Duodenal mucosa (tissue), 2 donors: ENCODE results near the gene LEMD2.

Source experiments
- H3K27ac ChIP-seq: one replicate; pipeline ENCODE4 v1.7.0; 2013; ENCODE audit warnings: low read depth, low read length
- H3K27me3 ChIP-seq, 2 donors: one replicate each; pipeline ENCODE4 v1.7.0; 2013; ENCODE audit warnings: low read length in 2 of 2, control low read depth in 1 of 2; ENCODE audit not compliant: insufficient read depth in 2 of 2, control insufficient read depth in 1 of 2
- H3K36me3 ChIP-seq, 2 donors: one replicate each; pipeline ENCODE4 v1.7.0; 2013; ENCODE audit warnings: low read length in 2 of 2, control low read depth in 1 of 2; ENCODE audit not compliant: insufficient read depth in 2 of 2, control insufficient read depth in 1 of 2
- H3K4me1 ChIP-seq, 2 donors: one replicate each; pipeline ENCODE4 v1.7.0; 2013; ENCODE audit warnings: low read length in 2 of 2, control low read depth in 1 of 2; ENCODE audit not compliant: insufficient read depth in 2 of 2, control insufficient read depth in 1 of 2
- H3K4me3 ChIP-seq, 2 donors: one replicate each; pipeline ENCODE4 v1.7.0; 2013; ENCODE audit warnings: low read length in 2 of 2, low read depth in 1 of 2
- H3K9ac ChIP-seq, 2 donors: one replicate each; pipeline ENCODE4 v1.7.0; 2013; ENCODE audit warnings: low read length in 2 of 2, low read depth in 1 of 2
- H3K9me3 ChIP-seq, 2 donors: one replicate each; pipeline ENCODE4 v1.7.0; 2013; ENCODE audit warnings: low read length in 2 of 2, control low read depth in 1 of 2; ENCODE audit not compliant: control insufficient read depth in 1 of 2

LEMD2 gene

DNA sequence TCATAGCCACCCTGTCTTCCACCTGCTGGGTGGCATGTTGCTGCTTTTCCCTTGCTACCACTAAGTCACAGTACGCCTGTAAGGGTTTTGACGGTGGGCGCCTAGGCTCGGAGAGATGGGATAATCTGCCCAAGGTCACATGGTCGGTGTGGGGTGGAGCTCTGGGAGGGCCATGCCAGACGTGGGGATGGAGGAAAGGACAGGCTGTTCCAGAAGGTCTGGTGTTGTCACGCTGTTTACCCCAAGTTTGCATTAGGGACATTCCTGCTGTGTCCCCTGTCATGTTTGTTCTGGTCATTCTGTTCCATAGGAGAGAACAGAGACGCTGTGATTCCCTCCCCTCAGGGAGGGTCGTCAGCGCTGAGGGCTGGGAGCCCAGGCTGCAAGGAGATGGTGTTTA lies 58.3 kb downstream of the LEMD2 start:
- no peaks in the 10 kb centered on the region for H3K36me3 ChIP-seq
- no peaks in the 10 kb centered on the region for H3K9me3 ChIP-seq
- no peak overlapping the region for H3K4me3 ChIP-seq
- H3K9ac ChIP-seq, result no peak overlapping the region
- no peak overlapping the region for H3K27ac ChIP-seq
- no peaks in the 10 kb centered on the region for H3K27me3 ChIP-seq
- no peaks in the 10 kb centered on the region for H3K4me1 ChIP-seq

DNA sequence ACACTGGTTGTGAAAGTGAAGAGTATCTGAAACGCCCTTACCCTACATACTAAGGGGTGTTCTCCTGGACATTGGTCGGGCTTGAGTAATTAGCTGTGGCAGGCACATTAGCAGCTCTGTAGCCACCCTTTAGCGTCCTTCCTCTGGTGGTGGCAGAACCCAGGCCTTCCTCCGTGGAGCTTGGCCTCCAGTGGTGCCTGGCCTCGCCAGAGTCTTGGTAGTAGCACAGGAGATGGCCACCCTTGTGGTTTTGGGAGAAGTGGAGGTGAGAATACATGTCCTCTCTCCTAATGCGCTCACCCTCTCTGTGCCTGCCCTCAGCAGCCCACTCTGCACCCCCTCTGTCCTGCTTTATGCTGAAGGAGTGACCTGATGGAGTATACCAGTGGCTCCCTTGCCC lies 59.9 kb downstream of the LEMD2 start:
- Histone ChIP-seq H3K27ac (no peak overlapping the region), H3K9ac (no peak overlapping the region), H3K27me3 (no peaks in the 10 kb centered on the region), H3K4me3 (no peak overlapping the region), H3K4me1 (no peaks in the 10 kb centered on the region), H3K36me3 (no peaks in the 10 kb centered on the region), H3K9me3 (no peaks in the 10 kb centered on the region)

DNA sequence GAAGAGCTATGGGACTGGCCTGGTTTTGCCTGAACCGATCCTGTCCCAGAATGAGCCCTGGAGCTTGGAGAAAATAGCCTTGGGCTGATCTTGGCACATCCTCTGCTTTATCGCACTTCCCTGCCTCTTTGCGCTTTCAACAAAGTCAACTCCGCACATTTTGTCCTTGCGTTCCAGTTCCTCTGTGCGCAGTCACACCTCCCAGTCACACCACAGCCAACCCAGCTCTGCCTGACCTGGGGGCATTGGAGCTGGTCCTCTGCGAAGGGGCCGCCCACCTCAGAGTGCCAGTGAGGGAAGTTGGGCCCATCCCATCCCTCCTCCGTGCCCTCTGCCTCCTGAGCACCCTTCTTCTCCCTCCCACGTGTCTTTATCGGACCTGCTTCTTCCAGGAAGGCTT lies 60.5 kb downstream of the LEMD2 start:
- H3K4me3 ChIP-seq, result no peak overlapping the region
- H3K9ac ChIP-seq, result no peak overlapping the region
- no peaks in the 10 kb centered on the region for H3K9me3 ChIP-seq
- no peaks in the 10 kb centered on the region for H3K27me3 ChIP-seq
- H3K27ac ChIP-seq, result no peak overlapping the region
- H3K36me3 ChIP-seq, result no peaks in the 10 kb centered on the region
- H3K4me1 ChIP-seq, result no peaks in the 10 kb centered on the region

DNA sequence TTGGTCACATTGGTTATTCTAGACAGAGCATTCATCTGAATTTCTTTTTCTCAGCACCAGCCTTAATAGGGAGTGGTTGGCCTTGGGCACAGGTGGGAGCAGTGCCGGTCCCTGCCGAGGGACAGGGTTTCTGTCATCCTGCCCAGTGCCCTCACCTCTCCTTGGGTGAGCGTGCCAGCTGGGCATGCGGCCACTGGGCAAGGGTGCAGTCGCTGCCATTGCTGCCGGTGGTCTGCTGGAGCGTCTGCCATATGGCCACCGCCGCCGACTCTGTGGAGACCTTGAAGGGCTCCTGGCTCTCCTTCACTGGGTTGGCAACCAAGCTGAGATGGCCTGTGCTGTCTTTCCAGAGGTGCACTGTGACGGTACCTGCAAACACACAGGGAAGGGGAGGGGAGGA lies 61.0 kb downstream of the LEMD2 start:
- Histone ChIP-seq H3K36me3 (no peaks in the 10 kb centered on the region), H3K9ac (no peak overlapping the region), H3K9me3 (no peaks in the 10 kb centered on the region), H3K27ac (no peak overlapping the region), H3K27me3 (no peaks in the 10 kb centered on the region), H3K4me3 (no peak overlapping the region), H3K4me1 (no peaks in the 10 kb centered on the region)

DNA sequence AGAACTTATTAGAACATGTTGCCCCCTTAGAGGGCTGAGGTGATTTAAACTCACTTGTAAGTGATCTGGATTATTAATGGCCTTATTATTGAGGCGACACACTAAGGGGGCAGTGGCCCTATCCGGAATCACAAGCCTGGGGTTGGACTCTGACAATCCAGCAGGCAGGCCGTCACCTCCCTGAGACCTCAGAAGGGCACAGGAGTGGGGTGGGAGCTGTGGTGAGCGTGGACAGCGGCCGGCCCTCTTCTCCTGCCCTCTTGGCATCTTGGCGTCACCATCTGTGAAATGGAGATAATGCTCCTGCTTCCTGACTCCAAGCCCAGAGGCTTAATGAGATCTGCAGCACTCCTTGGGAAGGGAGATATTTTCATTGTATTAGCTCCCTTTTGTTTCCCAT lies 61.8 kb downstream of the LEMD2 start:
- no peak overlapping the region for H3K4me3 ChIP-seq
- no peak overlapping the region for H3K9ac ChIP-seq
- no peaks in the 10 kb centered on the region for H3K4me1 ChIP-seq
- H3K27ac ChIP-seq, result no peak overlapping the region
- H3K27me3 ChIP-seq, result no peaks in the 10 kb centered on the region
- H3K9me3 ChIP-seq, result no peaks in the 10 kb centered on the region
- H3K36me3 ChIP-seq, result no peaks in the 10 kb centered on the region

DNA sequence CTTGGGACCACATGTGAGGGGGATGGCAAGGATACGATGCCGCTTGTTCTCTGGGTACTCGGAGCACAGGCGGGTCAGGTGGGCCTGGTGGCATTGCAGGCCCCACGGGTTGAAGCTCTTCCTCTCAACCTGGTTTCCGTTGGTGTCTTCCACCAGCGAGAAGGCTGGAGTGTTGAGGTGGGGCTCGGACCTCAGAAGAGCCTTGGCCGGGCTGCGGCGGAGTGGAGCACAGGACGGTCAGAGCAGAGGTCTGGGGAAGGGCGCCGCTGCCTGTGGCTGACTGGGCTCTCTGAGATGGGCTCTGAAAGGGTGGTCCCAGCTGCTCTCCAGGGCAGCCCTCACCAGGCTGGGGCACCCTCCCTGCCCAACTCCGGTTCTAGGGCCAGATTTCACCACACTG lies 62.2 kb downstream of the LEMD2 start:
- Histone ChIP-seq H3K4me1 (no peaks in the 10 kb centered on the region), H3K9ac (no peak overlapping the region), H3K36me3 (no peaks in the 10 kb centered on the region), H3K27me3 (no peaks in the 10 kb centered on the region), H3K27ac (no peak overlapping the region), H3K4me3 (no peak overlapping the region), H3K9me3 (no peaks in the 10 kb centered on the region)

DNA sequence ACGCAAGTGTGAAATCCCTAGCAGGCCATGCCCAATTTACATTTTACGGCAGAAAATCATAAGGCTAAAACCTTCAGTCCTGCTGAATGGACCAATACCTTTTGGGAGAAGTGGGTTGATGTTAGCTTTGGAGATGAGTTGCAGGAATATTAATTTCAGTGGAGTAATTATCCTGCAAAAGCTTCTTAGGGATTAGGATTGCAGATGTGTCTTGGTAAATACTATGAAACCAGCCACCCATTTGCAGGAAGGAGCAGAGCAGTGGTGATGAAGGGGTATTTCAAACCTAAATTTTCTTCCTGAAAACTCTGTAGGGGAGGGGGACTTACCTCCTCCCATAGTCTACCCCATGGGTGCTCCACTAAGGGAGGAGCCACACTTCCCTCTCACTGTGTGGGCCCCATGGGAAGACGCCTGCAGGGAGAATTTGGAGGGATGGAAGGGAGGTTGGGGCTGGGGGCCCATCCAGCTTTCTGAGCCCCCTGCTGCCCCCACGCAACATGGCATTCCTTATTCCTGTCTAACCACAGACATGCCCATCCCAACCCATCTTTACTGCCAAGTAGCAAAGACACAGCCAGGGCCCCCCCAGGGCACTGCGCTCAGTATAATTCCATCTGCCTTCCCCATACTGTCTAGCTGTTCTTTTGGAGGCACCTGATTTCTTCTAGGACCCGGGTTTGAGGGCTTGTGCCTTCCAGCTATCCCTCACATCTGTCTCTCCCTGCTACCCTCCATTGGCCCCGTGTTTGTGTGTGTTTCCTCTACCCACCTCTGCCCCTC lies 62.8 kb downstream of the LEMD2 start:
- H3K9ac ChIP-seq, result no peak overlapping the region

DNA sequence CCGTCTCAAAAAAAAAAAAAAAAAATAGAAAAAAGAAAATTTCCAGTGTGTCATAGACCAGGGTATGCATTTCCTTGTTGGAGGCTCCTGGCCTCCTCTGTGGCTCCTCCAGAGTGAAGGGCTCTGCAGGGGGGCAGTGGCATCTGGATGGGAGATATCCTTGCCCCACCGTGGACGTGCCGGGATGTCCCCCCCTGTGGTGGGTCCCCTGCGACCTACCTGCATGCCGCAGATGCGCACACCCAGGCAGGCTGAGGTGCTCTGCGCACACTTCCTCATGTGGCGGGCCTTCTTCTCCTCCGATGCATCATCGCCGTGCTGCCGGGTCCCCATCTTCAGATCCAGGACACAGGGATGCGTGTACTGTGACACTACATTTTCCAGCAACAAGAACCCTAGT lies 63.7 kb downstream of the LEMD2 start:
- Histone ChIP-seq H3K4me3 (no peak overlapping the region), H3K27me3 (no peaks in the 10 kb centered on the region), H3K27ac (no peak overlapping the region), H3K36me3 (no peaks in the 10 kb centered on the region), H3K9me3 (no peaks in the 10 kb centered on the region), H3K4me1 (no peaks in the 10 kb centered on the region), H3K9ac (no peak overlapping the region)

More for the DNA sequence above, 62.8 kb downstream of the LEMD2 start:
- no peaks in the 10 kb centered on the region for H3K9me3 ChIP-seq
- no peaks in the 10 kb centered on the region for H3K27me3 ChIP-seq
- H3K27ac ChIP-seq, result no peak overlapping the region
- no peaks in the 10 kb centered on the region for H3K4me1 ChIP-seq
- H3K36me3 ChIP-seq, result no peaks in the 10 kb centered on the region
- H3K4me3 ChIP-seq, result no peak overlapping the region

DNA sequence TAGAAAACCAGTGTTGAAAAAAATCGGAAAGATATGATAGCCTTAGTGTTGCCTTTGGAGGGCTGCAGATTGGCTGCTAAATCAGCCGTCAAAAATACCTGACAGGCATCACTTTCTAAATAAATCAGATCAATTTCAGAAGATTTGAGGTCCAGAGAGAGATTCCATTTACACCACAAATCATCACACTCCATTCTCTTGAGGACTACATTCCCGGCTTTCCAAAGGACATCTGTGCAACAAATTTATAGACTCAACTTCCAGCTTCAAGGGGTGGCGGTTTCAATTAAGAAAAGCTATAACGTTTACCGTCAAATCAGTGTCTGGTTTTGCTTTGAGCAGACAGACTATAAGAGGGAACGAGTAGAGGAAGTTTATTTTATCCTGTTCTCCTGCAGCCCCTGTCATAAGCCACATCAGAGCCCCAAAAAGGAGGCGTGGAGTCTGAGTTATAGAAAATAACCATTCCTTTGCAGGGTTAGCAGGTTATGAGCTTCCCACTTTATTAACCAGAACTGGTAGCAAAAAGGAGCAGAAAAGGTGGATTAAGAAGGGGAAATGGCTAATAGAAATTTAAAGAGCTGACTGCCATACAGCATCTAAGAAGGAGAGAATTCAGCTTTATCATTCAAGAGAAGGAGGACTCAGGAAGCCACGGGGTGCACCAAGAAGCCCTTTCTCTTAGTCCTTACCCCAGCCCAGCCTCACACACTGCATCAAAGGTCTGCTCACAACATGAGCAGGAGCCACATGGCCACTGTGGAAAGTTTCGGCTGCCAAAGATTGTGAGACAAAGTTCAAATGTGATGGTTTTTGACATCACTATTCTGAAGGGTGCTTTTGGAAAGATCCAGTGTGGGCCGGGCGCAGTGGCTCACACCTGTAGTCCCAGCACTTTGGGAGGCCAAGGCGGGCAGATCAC lies 64.6 kb downstream of the LEMD2 start:
- Histone ChIP-seq H3K9ac (no peak overlapping the region), H3K36me3 (no peaks in the 10 kb centered on the region), H3K27me3 (no peaks in the 10 kb centered on the region), H3K27ac (no peak overlapping the region), H3K4me3 (no peak overlapping the region), H3K9me3 (no peaks in the 10 kb centered on the region), H3K4me1 (no peaks in the 10 kb centered on the region)

DNA sequence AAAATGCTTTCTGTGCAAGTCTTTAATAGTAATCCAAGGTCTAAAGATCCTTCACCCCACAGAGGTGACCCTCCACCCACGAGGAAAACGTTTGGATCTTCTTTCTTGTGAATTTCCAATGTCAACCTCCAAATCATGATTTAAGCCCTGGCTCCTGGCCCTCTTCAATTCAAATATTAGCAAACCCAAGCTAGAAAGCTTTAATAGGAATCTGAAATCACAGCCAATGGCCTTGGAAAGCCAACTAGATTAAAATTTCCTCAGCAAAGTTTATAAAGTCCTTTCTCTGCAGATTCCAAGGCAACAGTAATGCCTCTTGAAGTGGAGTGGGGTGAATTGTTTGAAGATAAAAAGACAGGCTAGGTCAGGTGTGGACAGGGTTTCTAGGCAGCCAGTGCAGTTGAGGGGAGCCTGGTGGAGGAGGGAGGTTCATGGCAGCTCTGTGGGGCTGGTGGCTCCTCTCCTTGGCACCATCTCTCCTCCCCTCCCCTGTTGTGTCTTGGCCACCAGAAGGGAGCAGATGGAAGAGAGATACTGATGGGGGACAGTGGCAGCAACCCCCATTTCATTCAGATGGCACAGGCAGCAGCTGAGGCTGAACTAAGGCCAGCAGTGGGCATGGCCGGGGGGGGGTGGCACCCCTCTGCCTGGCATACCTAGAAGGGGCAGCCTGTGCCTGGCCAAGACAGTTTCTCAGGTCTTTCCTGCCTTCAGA lies 65.4 kb downstream of the LEMD2 start:
- Histone ChIP-seq H3K36me3 (no peaks in the 10 kb centered on the region), H3K4me3 (no peak overlapping the region), H3K27ac (no peak overlapping the region), H3K9ac (no peak overlapping the region), H3K4me1 (no peaks in the 10 kb centered on the region), H3K27me3 (no peaks in the 10 kb centered on the region), H3K9me3 (no peaks in the 10 kb centered on the region)
